Measurements from ENCODE around the gene ZBED6. TPM values are rescaled to one million over a fixed set of nuclear protein-coding genes. Genes with fewer than 3 reads are reported as not detected.
"Not testable (repeated sequence)": the region's sequence is repeated elsewhere in the genome, so short reads cannot be mapped to it uniquely, and the experiment has no call there.

Gene ZBED6
- total RNA-seq, 1 donor from 2014 or later = 13.6 TPM

DNA sequence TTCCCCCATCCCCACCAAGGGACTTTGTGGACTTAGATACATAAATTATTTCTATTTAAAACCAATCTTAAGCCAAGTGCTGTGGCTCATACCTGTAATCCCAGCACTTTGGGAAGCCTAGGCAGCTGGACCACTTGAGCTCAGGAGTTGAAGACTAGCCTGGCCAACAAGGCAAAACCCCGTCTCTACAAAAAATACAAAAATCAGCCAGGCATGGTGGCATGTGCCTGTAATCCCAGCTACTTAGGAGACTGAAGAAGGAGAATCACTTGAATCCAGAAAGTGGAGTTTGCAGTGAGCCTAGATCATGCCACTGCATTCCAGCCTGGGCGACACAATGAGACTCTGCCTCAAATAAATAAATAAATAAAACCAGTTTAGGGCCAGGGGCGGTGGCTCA is 34.9 kb upstream of the ZBED6 start:
- H3K4me3 ChIP-seq (ENCODE audit: low read depth, low read length) = no peak overlapping the region

GRCh38 chr1:203761958-203762357 is 33.5 kb upstream of the ZBED6 start:
- not testable (repeated sequence) for H3K4me3 ChIP-seq (ENCODE audit: low read depth, low read length); DNase-seq (ENCODE audit: low read depth)

More for the DNA sequence above, 34.9 kb upstream of the ZBED6 start:
- TF ChIP-seq, protein P1, sequence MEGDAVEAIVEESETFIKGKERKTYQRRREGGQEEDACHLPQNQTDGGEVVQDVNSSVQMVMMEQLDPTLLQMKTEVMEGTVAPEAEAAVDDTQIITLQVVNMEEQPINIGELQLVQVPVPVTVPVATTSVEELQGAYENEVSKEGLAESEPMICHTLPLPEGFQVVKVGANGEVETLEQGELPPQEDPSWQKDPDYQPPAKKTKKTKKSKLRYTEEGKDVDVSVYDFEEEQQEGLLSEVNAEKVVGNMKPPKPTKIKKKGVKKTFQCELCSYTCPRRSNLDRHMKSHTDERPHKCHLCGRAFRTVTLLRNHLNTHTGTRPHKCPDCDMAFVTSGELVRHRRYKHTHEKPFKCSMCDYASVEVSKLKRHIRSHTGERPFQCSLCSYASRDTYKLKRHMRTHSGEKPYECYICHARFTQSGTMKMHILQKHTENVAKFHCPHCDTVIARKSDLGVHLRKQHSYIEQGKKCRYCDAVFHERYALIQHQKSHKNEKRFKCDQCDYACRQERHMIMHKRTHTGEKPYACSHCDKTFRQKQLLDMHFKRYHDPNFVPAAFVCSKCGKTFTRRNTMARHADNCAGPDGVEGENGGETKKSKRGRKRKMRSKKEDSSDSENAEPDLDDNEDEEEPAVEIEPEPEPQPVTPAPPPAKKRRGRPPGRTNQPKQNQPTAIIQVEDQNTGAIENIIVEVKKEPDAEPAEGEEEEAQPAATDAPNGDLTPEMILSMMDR (conservative IDR thresholded peaks at IDR 0.05; ENCODE audit: low read depth, low read length) = no peak
- no peak for DNase-seq (ENCODE audit: low read depth)

DNA sequence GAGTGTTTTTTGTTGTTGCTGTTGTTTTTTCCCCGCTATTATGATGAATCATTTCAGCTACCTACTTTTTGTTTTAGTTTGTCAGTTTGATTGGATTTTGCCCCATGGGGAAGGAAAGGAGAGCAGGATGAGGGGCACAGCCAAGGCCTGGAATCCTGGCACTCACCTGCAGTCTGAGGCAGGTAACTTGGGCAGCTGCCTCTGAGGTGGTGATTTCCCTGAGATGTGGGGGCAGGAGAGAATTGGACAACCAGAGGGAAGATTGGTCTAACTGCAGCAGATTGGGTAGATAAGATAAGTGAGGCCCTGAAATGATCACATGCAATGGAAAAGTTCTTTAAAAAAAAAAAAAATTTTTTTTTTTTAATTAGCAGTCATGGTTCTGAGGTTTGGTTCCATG is 31.9 kb upstream of the ZBED6 start:
- DNase-seq (ENCODE audit: low read depth) = no peak
- TF ChIP-seq, protein P1 (conservative IDR thresholded peaks at IDR 0.05; ENCODE audit: low read depth, low read length) = no peak

DNA sequence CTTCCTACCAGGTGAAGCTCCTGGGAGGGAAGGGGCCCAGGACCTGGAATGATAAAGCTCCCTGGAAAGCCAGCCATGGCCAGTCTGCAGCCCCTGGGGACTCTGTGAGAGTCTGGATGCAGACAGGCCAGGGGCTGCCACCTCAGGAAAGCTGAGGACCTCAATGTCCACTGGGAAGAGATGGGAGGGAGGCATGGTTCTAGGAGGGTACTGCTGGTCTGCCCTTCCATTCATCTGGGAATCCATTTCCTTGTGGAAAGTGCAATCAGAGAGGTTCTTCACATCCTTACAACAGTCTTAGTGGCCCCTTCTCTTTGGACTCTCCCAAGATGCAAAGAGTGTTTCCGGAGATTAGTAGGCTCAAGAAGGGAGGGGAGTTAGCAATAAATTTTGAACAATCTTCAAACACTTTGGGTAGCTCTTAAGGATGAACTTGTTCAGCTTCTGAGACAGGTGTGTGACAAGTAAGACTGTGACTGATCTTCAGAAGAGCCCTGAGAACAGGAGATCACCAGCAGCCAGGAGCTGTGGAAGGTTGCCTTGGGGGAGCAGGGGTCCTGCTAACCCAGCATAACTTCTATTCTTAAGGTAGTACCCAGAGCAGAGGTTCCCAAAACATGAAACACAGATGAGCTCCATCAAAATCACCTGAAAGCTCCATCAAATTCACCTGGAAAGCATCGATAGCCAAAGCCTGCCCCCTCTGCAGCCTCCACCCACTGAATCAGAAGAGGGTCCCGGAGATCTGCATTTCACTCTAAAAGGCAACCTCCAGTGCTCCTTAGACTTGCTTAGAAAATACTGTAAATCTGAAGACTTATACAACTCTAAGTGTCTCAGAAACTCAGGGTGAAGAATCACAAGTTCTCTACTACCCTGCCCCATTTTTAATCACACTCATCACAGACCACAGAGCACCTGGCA is 31.1 kb upstream of the ZBED6 start:
- no peak for DNase-seq (ENCODE audit: low read depth)
- TF ChIP-seq, protein P1 (conservative IDR thresholded peaks at IDR 0.05; ENCODE audit: low read depth, low read length) = no peak
- no peak overlapping the region for H3K4me3 ChIP-seq (ENCODE audit: low read depth, low read length)

More for the DNA sequence above, 31.9 kb upstream of the ZBED6 start:
- no peak overlapping the region for H3K4me3 ChIP-seq (ENCODE audit: low read depth, low read length)

DNA sequence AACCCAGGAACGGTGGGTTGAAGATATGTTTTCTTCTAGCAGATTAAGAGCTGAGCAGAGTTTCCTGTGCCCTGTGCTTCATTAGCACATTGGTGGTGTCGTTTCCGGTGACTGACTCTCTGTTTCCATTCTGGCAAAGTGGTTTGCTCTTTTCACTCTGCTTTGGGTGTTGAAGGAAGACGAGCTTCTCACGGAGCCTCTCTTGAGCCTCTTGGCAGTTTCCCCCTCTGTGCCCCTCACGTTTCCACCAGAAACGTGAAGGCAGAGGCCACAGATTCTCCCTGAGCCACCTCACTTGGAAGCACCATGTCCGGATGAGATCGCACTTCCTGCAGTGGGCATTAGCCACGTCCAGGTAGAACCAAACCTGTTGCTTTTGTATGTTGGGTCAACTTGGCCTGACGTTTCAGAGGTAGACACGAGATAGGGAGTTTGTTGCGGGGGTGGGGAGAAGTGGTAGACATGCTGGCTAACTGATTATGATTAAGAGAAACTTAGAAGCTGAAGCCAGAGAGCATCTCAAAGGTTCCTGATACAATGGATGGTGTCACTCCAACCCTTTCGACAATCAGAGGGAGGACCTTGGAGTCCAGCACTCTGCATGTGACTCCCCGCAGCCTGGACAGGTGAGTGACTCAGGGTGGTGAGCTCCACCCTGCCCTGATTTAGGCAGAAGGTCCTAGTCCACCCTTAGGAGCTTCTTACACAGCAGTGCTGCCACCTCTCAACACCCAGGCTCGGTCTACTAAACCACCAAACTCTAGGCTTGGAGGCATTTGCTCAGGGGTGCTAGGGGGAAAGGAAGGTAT is 30.2 kb upstream of the ZBED6 start, which contains the start of gene LAX1:
LAX1 (plus strand) TSS at position 155 of the 809 bp plus-strand sequence; CDS start at position 538, 383 bp downstream.
- H3K4me3 ChIP-seq (ENCODE audit: low read depth, low read length) = no peak within 1 kb of the TSS
- TF ChIP-seq, protein P1 (conservative IDR thresholded peaks at IDR 0.05; ENCODE audit: low read depth, low read length) = no peak
- DNase-seq (ENCODE audit: low read depth) = no peak

- TF ChIP-seq, protein P1 (conservative IDR thresholded peaks at IDR 0.05; ENCODE audit: low read depth, low read length) = no peak
These were observed 27.2 kb upstream of the ZBED6 start for GRCh38 chr1:203768256-203768655.

More at GRCh38 chr1:203768256-203768655, 27.2 kb upstream of the ZBED6 start:
- no peak overlapping the region for H3K4me3 ChIP-seq (ENCODE audit: low read depth, low read length)
- DNase-seq (ENCODE audit: low read depth) = no peak
